ENCODE results near the gene FOCAD.

The FOCAD gene

GRCh38 chr9:20804489-20805250, 120.6 kb downstream of the FOCAD start:
- DNase-seq (ENCODE audit: extremely low read depth, low read depth), result no peak
- TF ChIP-seq CTCF (IDR thresholded peaks at IDR 0.05; ENCODE audit: low read depth, low read length, missing control alignments), result no peak

GRCh38 chr9:20805766-20806165, 121.7 kb downstream of the FOCAD start:
- DNase-seq (ENCODE audit: extremely low read depth, low read depth), result no peak
- no peak for TF ChIP-seq CTCF (IDR thresholded peaks at IDR 0.05; ENCODE audit: low read depth, low read length, missing control alignments)
- H3K4me3 ChIP-seq (replicated peaks; ENCODE audit: low read depth, low read length), result no peak overlapping the region

More at GRCh38 chr9:20804489-20805250, 120.6 kb downstream of the FOCAD start:
- no peak overlapping the region for H3K4me3 ChIP-seq (replicated peaks; ENCODE audit: low read depth, low read length)

- DNase-seq (ENCODE audit: extremely low read depth, low read depth), result no peak
- no peak overlapping the region for H3K4me3 ChIP-seq (replicated peaks; ENCODE audit: low read depth, low read length)
- no peak for TF ChIP-seq CTCF (IDR thresholded peaks at IDR 0.05; ENCODE audit: low read depth, low read length, missing control alignments)
Observed at GRCh38 chr9:20808002-20808401, 123.9 kb downstream of the FOCAD start.

- no peak overlapping the region for H3K4me3 ChIP-seq (replicated peaks; ENCODE audit: low read depth, low read length)
- no peak for DNase-seq (ENCODE audit: extremely low read depth, low read depth)
- no peak for TF ChIP-seq CTCF (IDR thresholded peaks at IDR 0.05; ENCODE audit: low read depth, low read length, missing control alignments)
Observed at GRCh38 chr9:20811872-20812271, 127.8 kb downstream of the FOCAD start.

GRCh38 chr9:20815923-20816703, 132.1 kb downstream of the FOCAD start:
- H3K4me3 ChIP-seq (replicated peaks; ENCODE audit: low read depth, low read length), result no peak overlapping the region
- DNase-seq (ENCODE audit: extremely low read depth, low read depth), result no peak
- TF ChIP-seq CTCF (IDR thresholded peaks at IDR 0.05; ENCODE audit: low read depth, low read length, missing control alignments), result no peak

GRCh38 chr9:20823051-20823450, 139.0 kb downstream of the FOCAD start:
- TF ChIP-seq CTCF (IDR thresholded peaks at IDR 0.05; ENCODE audit: low read depth, low read length, missing control alignments), result no peak
- no peak for DNase-seq (ENCODE audit: extremely low read depth, low read depth)
- H3K4me3 ChIP-seq (replicated peaks; ENCODE audit: low read depth, low read length), result no peak overlapping the region

Data from HFF-Myc (cell line).